ENCODE measurements around the gene NDUFA13. TPM values are rescaled to one million over a fixed set of nuclear protein-coding genes. Genes with fewer than 3 reads are reported as not detected.

Gene NDUFA13
- total and polyA plus RNA-seq, 2 experiments from 2014 or later = 119 to 843 TPM

- Histone ChIP-seq H3K27ac (no peak overlapping the region), H3K27me3 (no peaks in the 10 kb centered on the region), H3K36me3 (peaks cover 47% of the 10 kb centered on the region), H3K4me1 (ENCODE audit: low read depth) (no peaks in the 10 kb centered on the region), H3K4me3 (no peak overlapping the region), H3K9me3 (ENCODE audit: low read depth) (no peaks in the 10 kb centered on the region)
- no peak for DNase-seq (ENCODE audit: low read depth in 1 of 2, low spot score in 1 of 2)
- no peak for TF ChIP-seq CTCF (IDR thresholded peaks at IDR 0.05; ENCODE audit: low read depth, low read length)
Measured at GRCh38 chr19:19498255-19498991, 17.6 kb upstream of the NDUFA13 start.

DNA sequence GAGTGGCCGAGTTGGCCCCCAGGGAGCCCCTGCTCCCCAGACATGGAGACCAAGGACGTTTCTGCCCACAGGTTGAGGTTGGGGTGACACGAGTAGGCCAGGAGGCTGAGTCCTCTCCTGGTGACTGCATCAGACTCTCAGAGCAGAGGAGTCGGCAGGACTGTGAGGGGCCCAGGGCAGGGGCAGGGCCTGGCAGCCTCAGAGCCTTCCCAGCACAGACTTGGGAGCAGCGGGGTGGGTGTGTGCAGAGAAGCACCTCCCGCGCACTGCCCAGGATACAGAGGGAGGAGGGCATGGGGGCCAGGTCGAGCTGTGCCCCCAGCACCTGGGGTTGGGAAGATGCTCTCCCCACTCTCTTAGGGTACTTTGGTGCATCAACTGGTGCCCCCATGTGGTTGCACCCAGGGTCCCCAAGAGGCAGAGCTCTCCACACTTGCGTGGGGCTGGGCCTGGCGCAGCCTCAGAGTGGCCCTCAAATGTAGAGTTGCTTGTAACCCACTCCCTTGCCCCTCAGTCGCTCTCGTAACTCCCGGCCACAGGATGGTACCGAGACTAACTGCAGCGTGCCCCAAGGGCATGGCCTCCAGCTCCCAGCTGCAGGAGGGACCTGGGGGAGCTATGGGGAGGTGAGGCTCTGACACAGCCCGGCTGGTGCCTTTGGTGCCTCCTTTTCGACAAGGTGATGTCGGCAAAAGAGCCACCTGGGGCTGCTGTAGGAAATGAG is 16.6 kb upstream of the NDUFA13 start:
- Histone ChIP-seq H3K4me3 (no peak overlapping the region), H3K4me1 (ENCODE audit: low read depth) (no peaks in the 10 kb centered on the region), H3K9me3 (ENCODE audit: low read depth) (no peaks in the 10 kb centered on the region), H3K27me3 (no peaks in the 10 kb centered on the region), H3K27ac (no peak overlapping the region), H3K36me3 (peaks cover 46% of the 10 kb centered on the region)
- no peak for TF ChIP-seq CTCF (IDR thresholded peaks at IDR 0.05; ENCODE audit: low read depth, low read length)
- DNase-seq (ENCODE audit: low read depth in 1 of 2, low spot score in 1 of 2) = no peak

DNA sequence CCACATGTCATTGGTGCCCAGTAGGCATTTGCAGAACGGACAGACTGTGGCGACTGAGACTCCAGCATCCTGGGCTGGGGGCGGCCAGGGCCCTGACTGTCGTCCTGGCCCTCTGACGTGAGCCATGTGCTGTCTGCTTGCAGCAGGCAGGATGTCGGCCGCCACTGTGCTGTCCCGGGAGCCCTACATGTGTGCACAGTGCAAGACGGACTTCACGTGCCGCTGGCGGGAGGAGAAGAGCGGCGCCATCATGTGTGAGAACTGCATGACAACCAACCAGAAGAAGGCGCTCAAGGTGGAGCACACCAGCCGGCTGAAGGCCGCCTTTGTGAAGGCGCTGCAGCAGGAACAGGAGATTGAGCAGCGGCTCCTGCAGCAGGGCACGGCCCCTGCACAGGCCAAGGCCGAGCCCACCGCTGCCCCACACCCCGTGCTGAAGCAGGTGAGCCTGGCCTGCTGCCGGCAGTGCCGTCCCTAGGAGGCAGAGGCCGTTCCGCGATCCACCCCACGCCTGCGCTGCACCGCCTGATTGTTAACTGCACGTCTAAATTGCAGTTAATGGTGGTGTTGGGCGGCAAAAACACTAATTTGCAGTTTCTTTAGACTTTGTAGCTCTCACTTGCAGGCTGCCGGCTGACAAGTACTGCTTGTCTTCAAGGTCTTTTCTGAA is 14.9 kb upstream of the NDUFA13 start:
- Histone ChIP-seq H3K4me1 (ENCODE audit: low read depth) (no peaks in the 10 kb centered on the region), H3K27me3 (no peaks in the 10 kb centered on the region), H3K9me3 (ENCODE audit: low read depth) (no peaks in the 10 kb centered on the region), H3K27ac (no peak overlapping the region), H3K36me3 (peaks cover 51% of the 10 kb centered on the region), H3K4me3 (no peak overlapping the region)
- no peak for DNase-seq (ENCODE audit: low read depth in 1 of 2, low spot score in 1 of 2)
- TF ChIP-seq CTCF (IDR thresholded peaks at IDR 0.05; ENCODE audit: low read depth, low read length) = no peak

DNA sequence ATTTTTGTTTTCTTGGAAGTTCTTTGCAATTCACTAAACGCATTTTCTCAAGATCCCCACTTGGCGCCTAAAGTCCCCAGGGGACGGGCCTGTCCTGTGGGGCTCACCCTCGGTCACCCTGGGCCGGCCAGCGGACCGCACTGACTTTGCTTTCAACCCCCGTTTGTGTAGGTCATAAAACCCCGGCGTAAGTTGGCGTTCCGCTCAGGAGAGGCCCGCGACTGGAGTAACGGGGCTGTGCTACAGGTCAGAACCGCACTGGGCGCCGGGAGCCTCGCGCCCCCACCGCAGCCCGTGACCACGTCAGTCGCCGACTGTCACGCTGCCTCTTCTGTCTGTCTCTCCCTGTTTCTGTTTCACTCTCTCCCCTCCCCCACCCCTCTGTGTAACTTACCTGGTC is 14.2 kb upstream of the NDUFA13 start:
- no peak for DNase-seq (ENCODE audit: low read depth in 1 of 2, low spot score in 1 of 2)
- H3K4me1 ChIP-seq (ENCODE audit: low read depth) = no peaks in the 10 kb centered on the region
- no peaks in the 10 kb centered on the region for H3K27me3 ChIP-seq
- H3K27ac ChIP-seq = no peak overlapping the region
- H3K4me3 ChIP-seq = no peak overlapping the region
- H3K36me3 ChIP-seq = peaks cover 52% of the 10 kb centered on the region
- H3K9me3 ChIP-seq (ENCODE audit: low read depth) = no peaks in the 10 kb centered on the region
- no peak for TF ChIP-seq CTCF (IDR thresholded peaks at IDR 0.05; ENCODE audit: low read depth, low read length)

GRCh38 chr19:19502281-19502680 is 13.7 kb upstream of the NDUFA13 start:
- H3K4me1 ChIP-seq (ENCODE audit: low read depth) = no peaks in the 10 kb centered on the region
- DNase-seq (ENCODE audit: low read depth in 1 of 2, low spot score in 1 of 2) = no peak
- no peaks in the 10 kb centered on the region for H3K9me3 ChIP-seq (ENCODE audit: low read depth)
- no peak overlapping the region for H3K4me3 ChIP-seq
- peaks cover 53% of the 10 kb centered on the region for H3K36me3 ChIP-seq
- TF ChIP-seq CTCF (IDR thresholded peaks at IDR 0.05; ENCODE audit: low read depth, low read length) = no peak
- no peaks in the 10 kb centered on the region for H3K27me3 ChIP-seq
- H3K27ac ChIP-seq = no peak overlapping the region

Measured in cardiac muscle cell (in vitro differentiated cells and primary cell).